T follicular helper cell (primary cell): ENCODE data around the gene CHAC2.
"Not testable (repeated sequence)": the region's sequence is repeated elsewhere in the genome, so short reads cannot be mapped to it uniquely, and the experiment has no call there.

Experiments
- DNase-seq: peaks from one replicate; pipeline ENCODE4 v3.0.0-alpha.2; 2020; ENCODE audit warnings: low read depth
- total RNA-seq, 2 experiments: gene quantifications; one replicate each; lab custom pipeline; 2026; lab: John Stamatoyannopoulos, UW

The CHAC2 gene
- total RNA-seq = 4.0 to 17.7 reads per million in 2 experiments

DNA sequence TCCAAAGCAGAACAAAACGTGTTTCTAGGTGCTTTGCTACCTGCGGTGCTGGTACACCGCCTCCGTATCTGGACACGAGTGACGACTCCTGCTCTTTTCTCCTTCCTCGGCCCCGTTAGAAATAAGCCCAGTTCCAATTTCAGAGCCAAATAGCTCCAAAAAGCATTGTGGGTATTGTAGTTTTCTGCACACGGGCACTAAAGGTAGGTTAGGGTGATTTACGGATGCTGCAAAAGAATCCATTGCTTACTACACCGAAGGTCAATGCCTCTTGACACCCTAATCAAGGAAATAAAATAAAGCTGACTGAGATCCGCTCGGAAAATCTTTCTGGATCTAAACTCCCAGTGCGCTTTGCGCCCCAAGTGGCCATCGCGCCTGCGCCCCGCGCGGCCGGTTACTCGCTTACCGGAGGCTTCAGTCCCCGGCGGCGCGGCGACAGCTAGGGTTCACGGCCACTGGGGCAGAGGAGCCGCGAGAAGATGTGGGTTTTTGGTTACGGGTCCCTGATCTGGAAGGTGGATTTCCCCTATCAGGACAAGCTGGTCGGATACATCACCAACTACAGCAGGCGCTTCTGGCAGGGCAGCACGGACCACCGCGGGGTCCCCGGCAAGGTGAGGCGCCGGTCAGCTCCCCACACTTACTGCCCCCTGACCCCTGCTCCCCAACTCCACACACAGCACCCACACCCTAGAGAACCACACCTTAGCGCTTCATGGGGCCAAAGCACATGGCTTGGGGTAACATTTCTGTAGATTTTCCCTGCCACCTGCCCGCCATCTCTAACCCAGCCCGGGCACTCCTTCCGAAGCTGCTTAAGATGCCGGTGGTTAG, at the start of gene CHAC2:
TSS of gene CHAC2 (plus strand) at position 400 of the 837 bp plus-strand sequence. CDS start at position 483, 83 bp downstream.
- DNase-seq = peak; percentile 74

- DNase-seq = not testable (repeated sequence)
Measured at GRCh38 chr2:53720944-53721343, 46.7 kb upstream of the CHAC2 start.

DNA sequence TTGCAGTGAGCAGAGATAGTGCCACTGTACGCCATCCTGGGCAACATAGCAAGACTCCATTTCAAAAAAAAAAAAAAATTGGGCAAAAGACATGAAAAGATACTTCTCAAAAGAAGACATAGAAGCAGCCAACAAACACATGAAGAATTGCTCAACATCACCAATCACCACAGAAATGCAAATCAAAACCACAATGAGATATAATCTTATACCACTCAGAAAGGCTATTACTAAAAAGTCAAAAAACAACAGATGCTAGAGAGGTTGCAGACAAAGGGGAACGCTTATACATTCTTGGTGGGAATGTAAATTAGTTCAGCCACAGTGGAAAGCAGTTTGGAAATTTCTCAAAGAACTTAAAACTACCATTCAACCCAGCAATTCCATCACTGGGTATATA, 43.1 kb upstream of the CHAC2 start:
- no peak for DNase-seq

DNA sequence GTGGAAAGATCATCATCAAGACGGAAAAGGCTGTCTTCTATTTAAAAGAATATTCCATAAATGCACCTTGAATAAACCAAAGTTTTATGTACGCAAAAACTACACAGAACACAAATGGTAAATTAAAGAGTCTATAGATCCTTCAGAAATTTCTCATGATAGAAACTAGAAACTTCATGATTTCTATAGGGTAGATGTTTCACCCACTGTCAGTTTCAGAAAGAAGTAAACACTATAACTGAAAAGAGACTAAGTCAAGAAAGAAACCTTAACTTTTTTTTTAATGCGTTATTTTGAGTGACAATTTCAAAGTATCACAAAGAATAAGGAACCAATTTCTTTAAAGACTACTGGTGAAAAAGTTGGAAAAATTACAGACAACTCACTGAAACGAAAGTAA, 41.9 kb upstream of the CHAC2 start:
- DNase-seq = no peak

GRCh38 chr2:53727921-53728320, 39.7 kb upstream of the CHAC2 start:
- no peak for DNase-seq

GRCh38 chr2:53729143-53729762, 38.4 kb upstream of the CHAC2 start:
- DNase-seq = no peak

DNA sequence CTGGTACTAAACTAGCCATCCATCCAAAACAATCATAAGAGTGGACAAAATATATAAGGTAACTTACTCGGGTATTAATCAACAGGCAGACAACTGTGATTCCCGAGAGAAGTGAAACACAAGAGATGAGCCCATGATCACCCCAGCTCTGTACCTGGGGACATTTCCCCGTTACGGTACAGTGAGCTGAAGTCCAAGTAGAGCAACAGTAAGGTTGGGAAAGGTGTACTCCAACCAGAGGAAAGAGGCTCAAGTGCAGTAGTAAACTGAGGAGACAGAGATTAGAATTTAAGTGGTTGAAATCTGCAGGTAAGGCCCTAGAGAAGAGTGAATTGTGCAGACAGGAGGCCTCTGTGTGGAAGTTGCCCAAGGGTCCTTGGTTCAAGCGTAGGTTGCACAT, 30.5 kb upstream of the CHAC2 start:
- no peak for DNase-seq

DNA sequence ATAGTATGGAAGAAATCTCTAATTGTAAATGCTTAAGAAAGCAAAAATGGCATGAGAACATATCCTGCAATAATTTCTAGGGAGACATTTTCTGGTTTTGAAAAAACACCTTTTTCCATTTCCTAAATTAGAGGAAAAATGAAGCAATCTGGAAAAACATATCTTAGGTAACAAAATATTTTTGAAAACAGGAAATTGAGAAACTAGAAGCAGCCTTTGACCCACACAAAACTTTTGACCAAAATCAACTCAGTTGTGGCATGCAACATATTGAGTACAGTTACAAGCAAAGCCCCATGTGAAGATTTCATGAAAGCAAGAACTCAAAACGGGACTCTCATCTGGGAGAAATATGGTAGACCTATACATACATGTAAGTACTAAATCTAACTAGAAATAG, 28.6 kb upstream of the CHAC2 start:
- DNase-seq = no peak

GRCh38 chr2:53740170-53740569, 27.4 kb upstream of the CHAC2 start:
- no peak for DNase-seq

- no peak for DNase-seq
Measured at GRCh38 chr2:53744395-53745065, 23.1 kb upstream of the CHAC2 start.

- no peak for DNase-seq
Measured at GRCh38 chr2:53750041-53750768, 17.4 kb upstream of the CHAC2 start.

- DNase-seq = no peak
Measured at GRCh38 chr2:53751728-53752127, 15.9 kb upstream of the CHAC2 start.

DNA sequence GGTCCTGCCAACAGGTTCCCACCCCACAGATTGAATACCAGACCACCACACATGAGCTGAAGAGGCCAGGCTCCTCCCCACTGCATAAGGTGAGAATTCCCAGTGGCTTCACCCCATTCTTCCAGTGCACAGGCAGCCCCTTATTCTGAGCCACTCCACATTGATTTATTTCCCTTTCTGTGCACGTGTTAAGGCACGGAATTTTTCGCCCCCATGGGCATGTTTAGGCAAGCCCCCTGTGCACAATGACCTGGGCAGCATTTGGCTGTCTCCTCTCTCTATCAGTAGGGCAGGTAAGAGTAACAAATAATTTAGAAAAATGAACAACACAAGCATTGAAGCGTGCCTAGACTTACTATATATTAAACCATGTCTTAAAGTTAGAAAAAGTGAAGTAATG, 15.2 kb upstream of the CHAC2 start:
- no peak for DNase-seq

GRCh38 chr2:53753041-53753440, 14.6 kb upstream of the CHAC2 start:
- no peak for DNase-seq

DNA sequence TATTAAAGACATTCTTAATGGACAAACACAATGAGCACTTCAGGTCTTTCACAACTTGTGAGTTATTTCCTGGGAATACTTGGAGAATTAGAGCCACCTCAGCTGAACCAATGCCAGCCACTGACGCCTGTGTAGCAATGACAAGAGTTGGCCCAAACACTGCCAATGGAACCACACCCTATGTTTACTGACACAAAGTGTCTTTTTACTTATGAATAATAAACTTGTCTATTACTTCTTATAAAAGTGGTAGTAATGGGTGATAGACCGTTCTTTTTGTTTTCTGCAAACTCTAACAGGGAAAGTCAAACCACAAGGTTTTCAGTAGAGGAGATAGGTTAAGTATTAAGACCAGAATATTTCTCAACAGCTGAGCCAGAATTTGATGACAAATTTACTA, 12.5 kb upstream of the CHAC2 start:
- DNase-seq = no peak

- DNase-seq = no peak
Measured at GRCh38 chr2:53756644-53757043, 11.0 kb upstream of the CHAC2 start.

DNA sequence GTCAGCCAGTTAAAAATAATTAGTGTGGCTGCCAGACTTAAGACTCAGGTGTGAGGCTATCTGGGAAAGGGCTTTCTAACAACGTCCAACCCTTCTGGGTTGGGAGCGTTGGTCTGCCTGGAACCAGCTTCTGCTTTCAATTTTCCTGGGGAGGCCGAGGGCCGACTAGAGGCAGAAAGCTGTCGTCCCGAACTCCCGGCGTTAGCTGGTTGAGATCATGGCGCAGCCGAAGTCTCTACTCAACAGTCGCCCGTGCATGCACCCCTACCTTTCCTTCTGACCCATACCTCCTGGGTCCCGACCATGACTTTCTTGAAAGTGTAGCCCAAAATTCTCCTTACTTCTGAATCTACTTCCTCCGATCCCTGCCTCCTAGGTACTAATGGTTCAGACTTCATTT, 10.4 kb upstream of the CHAC2 start:
- not testable (repeated sequence) for DNase-seq

DNA sequence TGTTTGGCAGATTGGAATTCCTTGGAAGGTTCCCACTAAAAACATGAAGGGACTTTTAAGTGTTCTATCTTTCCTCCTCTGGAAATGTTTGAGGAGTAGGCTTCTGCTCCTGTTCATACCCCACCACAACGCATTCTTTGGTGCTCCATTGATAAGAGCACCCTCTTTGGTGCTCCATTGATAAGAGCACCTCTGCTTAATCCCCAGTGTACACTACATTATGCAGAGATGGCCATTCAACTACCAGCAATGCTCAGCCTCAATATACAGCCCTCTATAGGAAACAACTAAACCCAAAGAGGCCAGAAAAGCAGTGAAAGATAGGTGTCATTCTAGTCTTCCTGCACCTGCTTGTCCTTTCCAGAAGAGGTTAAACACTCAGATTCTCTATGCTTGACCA, 1.8 kb upstream of the CHAC2 start:
- DNase-seq = no peak

GRCh38 chr2:53768242-53768542, 588 bp downstream of the CHAC2 start:
- no peak for DNase-seq

GRCh38 chr2:53769318-53769945, 1.8 kb downstream of the CHAC2 start:
- no peak for DNase-seq

DNA sequence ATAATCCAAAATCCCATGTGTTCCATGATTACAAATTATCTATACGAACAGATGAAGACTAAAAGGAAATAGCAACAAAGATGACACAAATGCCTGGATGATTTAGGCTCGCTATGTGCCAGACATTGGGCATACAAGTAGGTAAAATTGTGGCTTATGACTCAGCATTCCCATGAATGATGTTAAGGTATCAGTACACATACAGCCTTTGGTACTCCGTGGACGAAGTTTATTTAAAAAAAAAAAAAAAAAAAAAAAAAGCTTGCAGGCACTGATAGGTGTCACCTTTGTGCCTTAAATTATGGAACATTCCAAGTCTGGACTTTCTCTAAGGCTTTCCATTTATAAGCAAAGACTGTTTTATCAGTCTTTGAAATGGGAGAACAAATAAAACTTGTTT, 2.7 kb downstream of the CHAC2 start:
- DNase-seq = no peak

DNA sequence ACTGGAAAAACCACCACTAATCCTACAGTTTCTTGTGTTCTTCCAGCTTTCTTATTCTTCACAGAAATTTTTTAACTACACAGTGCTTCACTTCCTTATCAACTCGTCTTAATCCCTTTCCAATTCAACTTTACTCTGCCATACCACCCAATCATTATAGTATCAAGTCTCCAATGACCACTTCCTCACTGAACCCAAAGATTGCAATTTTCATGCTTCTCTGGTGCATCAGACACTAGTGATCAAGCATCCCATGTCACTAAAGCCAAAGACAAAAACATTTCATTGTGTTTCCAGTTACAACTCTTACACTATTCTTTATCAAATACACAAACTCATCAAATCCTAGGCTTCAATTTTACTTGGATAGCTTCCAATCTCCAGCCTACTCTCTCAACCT, 9.5 kb downstream of the CHAC2 start:
- DNase-seq = no peak
